SIG-M5 treated with dmso at 0.1 percent for 504 hours (cell line): ENCODE results near the gene AIRE.
"Not testable (repeated sequence)": the region's sequence is repeated elsewhere in the genome, so short reads cannot be mapped to it uniquely, and the experiment has no call there.

ENCODE experiments used
- DNase-seq: peaks from one replicate; lab custom pipeline; 2025; ENCODE audit not compliant: unreplicated experiment; lab: John Stamatoyannopoulos, UW

AIRE gene

GRCh38 chr21:44334329-44335030 lies 48.8 kb downstream of the AIRE start:
- DNase-seq: no peak

- DNase-seq: no peak
Observed at GRCh38 chr21:44335266-44336059, 49.8 kb downstream of the AIRE start.

- DNase-seq: no peak
Observed at GRCh38 chr21:44337449-44337848, 51.8 kb downstream of the AIRE start.

- peak; percentile 42 for DNase-seq
Observed at GRCh38 chr21:44337941-44338895, 52.5 kb downstream of the AIRE start.

- peak; percentile 94 for DNase-seq
Observed at GRCh38 chr21:44338971-44339910, 53.6 kb downstream of the AIRE start, which contains the start of gene CFAP410. Gene CFAP410 (minus strand): TSS chr21:44339390. CDS start chr21:44339194, 196 bp downstream.

- not testable (repeated sequence) for DNase-seq
Observed at GRCh38 chr21:44341726-44342458, 56.2 kb downstream of the AIRE start.

GRCh38 chr21:44342981-44343380 lies 57.3 kb downstream of the AIRE start:
- not testable (repeated sequence) for DNase-seq

GRCh38 chr21:44344541-44345183 lies 59.0 kb downstream of the AIRE start:
- no peak for DNase-seq

GRCh38 chr21:44345495-44345894 lies 59.8 kb downstream of the AIRE start:
- DNase-seq: no peak

GRCh38 chr21:44347911-44348451 lies 62.3 kb downstream of the AIRE start:
- DNase-seq: no peak
